SK-N-SH treated with all-trans-retinoic acid at 6 μM for 48 hours (cell line): ENCODE results near the gene ARID2.

Experiments
- ARNTL ChIP-seq: fragments of 450-650 bp; formaldehyde crosslinking; IDR thresholded peaks from 2 replicates; pipeline ENCODE4 v1.5.0; 2020; ENCODE audit warnings: low read depth, mild to moderate bottlenecking, moderate library complexity, borderline replicate concordance
- CSRNP3 ChIP-seq: fragments of 250-450 bp; sonication (Bioruptor Pico); IDR thresholded peaks from 2 replicates; pipeline ENCODE4 v1.5.1; 2021; ENCODE audit warnings: mild to moderate bottlenecking, moderate library complexity
- ESRRG ChIP-seq: fragments of 250-450 bp; sonication (Bioruptor Pico); IDR thresholded peaks from 2 replicates; pipeline ENCODE4 v1.6.1; 2021; ENCODE audit warnings: mild to moderate bottlenecking
- ISL1 ChIP-seq: fragments of 250-450 bp; sonication (Bioruptor Pico); IDR thresholded peaks from 2 replicates; pipeline ENCODE4 v2.1.2; 2022; ENCODE audit warnings: mild to moderate bottlenecking, moderate library complexity
- PATZ1 ChIP-seq: fragments of 250-450 bp; sonication (Bioruptor Pico); IDR thresholded peaks from 2 replicates; pipeline ENCODE4 v1.8.0; 2020; ENCODE audit warnings: mild to moderate bottlenecking, moderate library complexity, borderline replicate concordance
- POU6F1 ChIP-seq: fragments of 250-450 bp; sonication (Bioruptor Pico); IDR thresholded peaks from 2 replicates; pipeline ENCODE4 v1.8.0; 2021; ENCODE audit warnings: low read depth, mild to moderate bottlenecking, moderate library complexity, borderline replicate concordance
- RARB ChIP-seq: fragments of 250-450 bp; sonication (Bioruptor Pico); IDR thresholded peaks from 2 replicates; pipeline ENCODE4 v1.8.0; 2021; ENCODE audit warnings: mild to moderate bottlenecking, moderate library complexity
- TSHZ2 ChIP-seq: fragments of 250-450 bp; sonication (Bioruptor Pico); IDR thresholded peaks from 2 replicates; pipeline ENCODE4 v1.5.0; 2020; ENCODE audit warnings: mild to moderate bottlenecking, moderate library complexity

- TF ChIP-seq ESRRG (CRISPR knock-in tag) (no peak), RARB (no peak), ISL1 (no peak), ARNTL (no peak), TSHZ2 (CRISPR knock-in tag) (no peak), PATZ1 (CRISPR knock-in tag) (no peak), CSRNP3 (no peak), POU6F1 (no peak)
Observed at GRCh38 chr12:45721954-45722353, 7.6 kb upstream of the ARID2 start.
